MM.1S (cell line): ENCODE measurements around the gene STK32C.

Experiments
- EZH2phosphoT487 ChIP-seq: fragments of 300-600 bp; sonication (generic); IDR thresholded peaks from 2 replicates; pipeline ENCODE4 v1.6.1; 2018; ENCODE audit warnings: antibody characterized with exemption, low read length
- TF ChIP-seq, protein P1 (sequence below): fragments of 300-600 bp; sonication (generic); IDR thresholded peaks from 2 replicates; pipeline ENCODE4 v1.5.1; 2016; ENCODE audit warnings: antibody characterized with exemption, low read length, mixed read lengths

DNA sequence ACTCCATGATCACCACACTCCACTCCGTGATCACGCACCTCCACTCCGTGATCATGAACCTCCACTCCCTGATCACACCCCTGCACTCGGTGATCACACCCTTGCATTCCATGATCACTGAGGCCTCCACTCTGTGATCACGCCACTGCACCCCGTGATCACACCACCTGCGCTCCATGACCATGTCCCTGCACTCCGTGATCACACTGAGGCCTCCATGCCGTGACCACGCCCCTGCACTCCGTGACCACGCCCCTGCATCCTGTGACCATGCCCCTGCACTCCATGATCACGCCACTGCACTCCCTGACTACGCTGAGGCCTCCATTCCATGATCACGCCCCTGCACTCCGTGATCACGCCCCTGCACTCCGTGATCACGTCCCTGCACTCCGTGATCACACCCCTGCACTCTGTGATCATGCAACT is 27.1 kb downstream of the STK32C start:
- TF ChIP-seq, protein P1, sequence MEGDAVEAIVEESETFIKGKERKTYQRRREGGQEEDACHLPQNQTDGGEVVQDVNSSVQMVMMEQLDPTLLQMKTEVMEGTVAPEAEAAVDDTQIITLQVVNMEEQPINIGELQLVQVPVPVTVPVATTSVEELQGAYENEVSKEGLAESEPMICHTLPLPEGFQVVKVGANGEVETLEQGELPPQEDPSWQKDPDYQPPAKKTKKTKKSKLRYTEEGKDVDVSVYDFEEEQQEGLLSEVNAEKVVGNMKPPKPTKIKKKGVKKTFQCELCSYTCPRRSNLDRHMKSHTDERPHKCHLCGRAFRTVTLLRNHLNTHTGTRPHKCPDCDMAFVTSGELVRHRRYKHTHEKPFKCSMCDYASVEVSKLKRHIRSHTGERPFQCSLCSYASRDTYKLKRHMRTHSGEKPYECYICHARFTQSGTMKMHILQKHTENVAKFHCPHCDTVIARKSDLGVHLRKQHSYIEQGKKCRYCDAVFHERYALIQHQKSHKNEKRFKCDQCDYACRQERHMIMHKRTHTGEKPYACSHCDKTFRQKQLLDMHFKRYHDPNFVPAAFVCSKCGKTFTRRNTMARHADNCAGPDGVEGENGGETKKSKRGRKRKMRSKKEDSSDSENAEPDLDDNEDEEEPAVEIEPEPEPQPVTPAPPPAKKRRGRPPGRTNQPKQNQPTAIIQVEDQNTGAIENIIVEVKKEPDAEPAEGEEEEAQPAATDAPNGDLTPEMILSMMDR = no peak
- TF ChIP-seq EZH2phosphoT487 = no peak
